ENCODE results near the gene NCKAP5. TPM values are rescaled to one million over a fixed set of nuclear protein-coding genes. Genes with fewer than 3 reads are reported as not detected.

Gene NCKAP5
- total RNA-seq, 1 donor from 2014 or later: 0.26 TPM

DNA sequence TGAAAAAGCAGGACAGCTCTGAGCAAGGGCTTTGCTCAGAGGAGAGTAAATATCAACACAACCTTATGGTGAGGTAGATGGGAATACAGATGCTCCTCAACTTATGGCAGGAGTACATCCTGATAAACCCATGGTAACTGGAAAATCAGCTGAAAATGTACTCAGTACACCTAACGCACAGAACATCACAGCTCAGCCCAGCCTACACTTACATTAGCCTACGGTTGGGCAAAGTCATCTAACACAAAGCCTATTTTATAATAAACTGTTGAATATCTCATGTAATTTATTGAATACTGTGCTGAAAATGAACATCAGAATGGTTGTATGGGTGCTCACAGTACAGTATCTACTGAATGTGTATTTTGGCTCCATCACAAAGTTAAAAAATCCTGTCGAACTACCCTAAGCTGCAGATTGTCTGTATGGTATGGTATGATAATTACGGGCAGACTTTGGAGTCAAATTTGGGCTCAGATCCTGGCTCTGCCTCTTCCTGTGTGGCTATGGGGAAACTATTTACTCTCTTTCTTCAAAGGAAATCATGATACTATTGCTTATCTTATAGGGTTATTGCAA lies 778.0 kb downstream of the NCKAP5 start:
- FAIRE-seq (no peak), DNase-seq (ENCODE audit: low read depth) (no peak)
- Histone ChIP-seq H3K4me3 (ENCODE audit: low read depth, low read length) (no peak overlapping the region), H3K36me3 (ENCODE audit: control insufficient read depth, insufficient read depth, low read length) (no peaks in the 10 kb centered on the region), H3K27me3 (ENCODE audit: control insufficient read depth, insufficient read depth, low read length) (no peaks in the 10 kb centered on the region)
- TF ChIP-seq, protein P1, sequence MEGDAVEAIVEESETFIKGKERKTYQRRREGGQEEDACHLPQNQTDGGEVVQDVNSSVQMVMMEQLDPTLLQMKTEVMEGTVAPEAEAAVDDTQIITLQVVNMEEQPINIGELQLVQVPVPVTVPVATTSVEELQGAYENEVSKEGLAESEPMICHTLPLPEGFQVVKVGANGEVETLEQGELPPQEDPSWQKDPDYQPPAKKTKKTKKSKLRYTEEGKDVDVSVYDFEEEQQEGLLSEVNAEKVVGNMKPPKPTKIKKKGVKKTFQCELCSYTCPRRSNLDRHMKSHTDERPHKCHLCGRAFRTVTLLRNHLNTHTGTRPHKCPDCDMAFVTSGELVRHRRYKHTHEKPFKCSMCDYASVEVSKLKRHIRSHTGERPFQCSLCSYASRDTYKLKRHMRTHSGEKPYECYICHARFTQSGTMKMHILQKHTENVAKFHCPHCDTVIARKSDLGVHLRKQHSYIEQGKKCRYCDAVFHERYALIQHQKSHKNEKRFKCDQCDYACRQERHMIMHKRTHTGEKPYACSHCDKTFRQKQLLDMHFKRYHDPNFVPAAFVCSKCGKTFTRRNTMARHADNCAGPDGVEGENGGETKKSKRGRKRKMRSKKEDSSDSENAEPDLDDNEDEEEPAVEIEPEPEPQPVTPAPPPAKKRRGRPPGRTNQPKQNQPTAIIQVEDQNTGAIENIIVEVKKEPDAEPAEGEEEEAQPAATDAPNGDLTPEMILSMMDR (IDR thresholded peaks at IDR 0.05; ENCODE audit: insufficient read depth, low read length, severe bottlenecking): no peak

DNA sequence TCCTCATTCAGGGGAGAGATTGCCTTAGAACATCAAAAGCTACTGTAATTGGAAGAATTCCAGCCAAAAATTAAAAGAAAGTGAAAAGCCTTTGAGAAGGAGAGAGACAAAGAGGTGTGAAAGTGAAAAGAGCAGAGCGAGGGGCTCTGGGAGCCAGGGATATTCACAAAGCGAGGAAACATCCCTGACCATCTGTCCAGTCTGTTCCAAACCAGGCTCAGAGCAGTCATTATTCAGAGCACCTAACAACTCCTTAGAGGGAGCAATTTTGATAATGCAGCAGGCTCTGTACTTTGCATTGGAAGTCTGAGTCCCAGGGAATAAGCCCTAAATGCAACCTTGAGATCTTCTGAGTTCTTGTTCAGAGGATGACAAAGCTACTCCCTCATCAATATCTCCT lies 779.2 kb downstream of the NCKAP5 start:
- Histone ChIP-seq H3K36me3 (ENCODE audit: control insufficient read depth, insufficient read depth, low read length) (no peaks in the 10 kb centered on the region), H3K4me3 (ENCODE audit: low read depth, low read length) (no peak overlapping the region), H3K27me3 (ENCODE audit: control insufficient read depth, insufficient read depth, low read length) (no peaks in the 10 kb centered on the region)
- DNase-seq (ENCODE audit: low read depth) (no peak), FAIRE-seq (no peak)
- TF ChIP-seq, protein P1 (IDR thresholded peaks at IDR 0.05; ENCODE audit: insufficient read depth, low read length, severe bottlenecking): no peak

DNA sequence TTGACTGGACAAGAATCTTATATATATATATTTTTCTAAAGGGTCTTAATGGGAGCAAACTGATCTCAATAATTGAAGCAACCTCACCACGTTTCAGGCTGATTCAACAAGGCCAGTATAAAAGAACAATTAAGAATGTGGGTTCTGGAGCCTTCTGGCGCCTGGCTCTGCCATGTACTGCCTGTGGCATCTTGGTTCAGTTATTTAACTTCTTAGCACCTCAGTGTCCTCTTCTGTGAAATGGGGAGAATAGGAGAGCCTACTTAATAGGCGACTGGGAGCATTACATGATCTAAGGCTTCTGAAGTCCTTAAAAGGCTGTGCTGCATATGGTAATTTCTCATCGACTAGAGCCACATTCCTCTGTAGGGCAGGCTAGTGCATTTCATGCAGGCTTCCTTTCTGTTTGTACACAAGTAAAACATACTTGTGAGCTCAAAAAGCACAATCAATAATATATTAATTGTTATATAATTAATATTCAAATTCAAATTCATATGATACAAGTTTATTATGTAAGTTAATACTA lies 779.9 kb downstream of the NCKAP5 start:
- TF ChIP-seq, protein P1 (IDR thresholded peaks at IDR 0.05; ENCODE audit: insufficient read depth, low read length, severe bottlenecking): no peak
- H3K4me3 ChIP-seq (ENCODE audit: low read depth, low read length): no peak overlapping the region
- DNase-seq (ENCODE audit: low read depth) (no peak), FAIRE-seq (no peak)
- no peaks in the 10 kb centered on the region for H3K27me3 ChIP-seq (ENCODE audit: control insufficient read depth, insufficient read depth, low read length)
- no peaks in the 10 kb centered on the region for H3K36me3 ChIP-seq (ENCODE audit: control insufficient read depth, insufficient read depth, low read length)

DNA sequence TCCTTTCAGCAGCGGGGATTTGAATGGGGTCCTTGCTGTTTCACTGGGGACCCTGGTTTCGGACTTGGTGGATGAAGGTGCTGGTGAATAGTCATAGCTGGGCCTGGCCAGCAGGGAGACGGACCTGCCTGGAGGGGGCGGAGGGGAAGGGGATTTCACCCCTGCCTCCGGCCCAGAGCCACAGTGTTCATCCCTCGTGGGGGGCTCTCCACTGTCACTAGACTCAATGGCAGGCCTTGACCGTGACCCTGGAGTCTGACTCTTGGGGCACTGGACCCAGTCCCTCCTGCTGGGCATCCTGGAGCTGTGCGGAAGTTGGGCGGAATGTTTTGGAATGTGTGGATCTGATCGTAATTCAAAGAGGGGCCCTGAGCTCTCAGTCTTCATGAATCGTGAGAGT lies 784.4 kb downstream of the NCKAP5 start:
- TF ChIP-seq, protein P1 (IDR thresholded peaks at IDR 0.05; ENCODE audit: insufficient read depth, low read length, severe bottlenecking): no peak
- FAIRE-seq: no peak
- Histone ChIP-seq H3K36me3 (ENCODE audit: control insufficient read depth, insufficient read depth, low read length) (no peaks in the 10 kb centered on the region), H3K27me3 (ENCODE audit: control insufficient read depth, insufficient read depth, low read length) (no peaks in the 10 kb centered on the region), H3K4me3 (ENCODE audit: low read depth, low read length) (no peak overlapping the region)
- DNase-seq (ENCODE audit: low read depth): no peak

DNA sequence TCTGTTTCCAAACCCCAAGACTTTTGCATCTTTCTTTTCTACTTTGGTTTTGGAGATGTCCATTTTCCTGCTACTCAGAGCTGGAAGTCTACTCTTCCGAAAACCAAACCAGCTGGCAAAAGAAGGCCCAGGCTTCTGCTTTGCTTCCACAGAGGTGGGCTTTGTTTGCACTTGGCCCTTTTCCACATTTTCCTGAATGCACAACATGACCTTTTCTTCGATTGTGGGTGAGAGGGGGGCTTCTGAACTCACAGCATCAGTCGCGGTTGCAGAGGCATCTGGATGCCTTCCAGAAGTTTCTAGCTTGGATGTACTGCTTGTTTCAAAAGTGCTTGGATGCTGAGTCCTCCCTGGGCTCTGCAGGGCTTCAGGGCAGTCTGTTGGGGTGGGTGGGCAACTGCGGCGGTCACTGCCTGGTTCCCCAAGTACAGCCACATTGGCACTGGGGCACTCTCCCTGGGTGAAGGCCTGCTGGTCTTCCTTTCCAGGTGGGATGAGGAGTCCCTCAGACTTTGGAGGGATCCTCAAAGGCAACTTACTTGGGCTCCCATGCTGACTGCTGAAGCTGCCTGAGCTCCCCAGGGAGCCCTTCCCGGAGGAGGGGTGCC lies 786.0 kb downstream of the NCKAP5 start:
- no peak for FAIRE-seq
- Histone ChIP-seq H3K27me3 (ENCODE audit: control insufficient read depth, insufficient read depth, low read length) (no peaks in the 10 kb centered on the region), H3K4me3 (ENCODE audit: low read depth, low read length) (no peak overlapping the region), H3K36me3 (ENCODE audit: control insufficient read depth, insufficient read depth, low read length) (no peaks in the 10 kb centered on the region)
- TF ChIP-seq, protein P1 (IDR thresholded peaks at IDR 0.05; ENCODE audit: insufficient read depth, low read length, severe bottlenecking): no peak
- no peak for DNase-seq (ENCODE audit: low read depth)

Measured in bronchial epithelial cell (primary cell).